CD4-positive, alpha-beta memory T cell (primary cell): ENCODE results near the gene SCN8A. TPM values are rescaled to one million over a fixed set of nuclear protein-coding genes. Genes with fewer than 3 reads are reported as not detected.
"Not testable (repeated sequence)": the region's sequence is repeated elsewhere in the genome, so short reads cannot be mapped to it uniquely, and the experiment has no call there.

ENCODE experiments used
- CTCF ChIA-PET: fragments of 350-600 bp; sonication (Branson Sonifier 250); formaldehyde crosslinking; loops from one replicate; lab custom pipeline; 2021; ENCODE audit warnings: inconsistent platforms; ENCODE audit not compliant: partially characterized antibody; lab: Charles Lee
- POLR2A ChIA-PET: fragments of 350-600 bp; sonication (Branson Sonifier 250); formaldehyde crosslinking; loops from one replicate; lab custom pipeline; 2021; ENCODE audit not compliant: partially characterized antibody; lab: Charles Lee
- DNase-seq, 5 donors: peaks; one replicate each; pipeline versions ENCODE4 v3.0.0 to v3.0.0-alpha.2; 2020 to 2022; ENCODE audit warnings: mixed read lengths in 1 of 5
- H3K27ac ChIP-seq: one replicate; pipeline ENCODE4 v1.7.0; 2013; ENCODE audit warnings: low read depth, low read length
- H3K27me3 ChIP-seq: 2 replicates; pipeline ENCODE4 v1.7.0; 2013; ENCODE audit warnings: mild to moderate bottlenecking, low read length, moderate library complexity; ENCODE audit not compliant: insufficient read depth
- H3K36me3 ChIP-seq: 2 replicates; pipeline ENCODE4 v1.7.0; 2013; ENCODE audit warnings: mild to moderate bottlenecking, low read length, moderate library complexity; ENCODE audit not compliant: insufficient read depth
- H3K4me1 ChIP-seq: 2 replicates; pipeline ENCODE4 v1.7.0; 2013; ENCODE audit warnings: mild to moderate bottlenecking, low read length, moderate library complexity; ENCODE audit not compliant: insufficient read depth
- H3K4me3 ChIP-seq, 2 donors: one replicate each; pipeline ENCODE4 v1.7.0; 2013; ENCODE audit warnings: low read length in 2 of 2, mild to moderate bottlenecking in 1 of 2
- H3K9me3 ChIP-seq, 2 donors: one replicate each; pipeline ENCODE4 v1.7.0; 2013; ENCODE audit warnings: low read length in 2 of 2, control low read depth in 1 of 2; ENCODE audit not compliant: control insufficient read depth in 1 of 2
- H3K27ac Mint-ChIP-seq, 7 donors: one replicate each; pipeline ENCODE4 v1.8.0; 2020 to 2021; ENCODE audit warnings: mixed read lengths in 7 of 7, mild to moderate bottlenecking in 6 of 7, inconsistent platforms in 3 of 7, moderate library complexity in 3 of 7
- H3K27me3 Mint-ChIP-seq, 2 donors: one replicate each; pipeline ENCODE4 v1.8.0; 2020 to 2021; ENCODE audit warnings: mixed read lengths in 2 of 2
- H3K36me3 Mint-ChIP-seq, 2 donors: one replicate each; pipeline ENCODE4 v1.8.0; 2020 to 2021; ENCODE audit warnings: mixed read lengths in 2 of 2, inconsistent platforms in 1 of 2, mild to moderate bottlenecking in 1 of 2
- H3K4me1 Mint-ChIP-seq, 4 donors: one replicate each; pipeline ENCODE4 v1.8.0; 2020 to 2021; ENCODE audit warnings: mixed read lengths in 4 of 4, mild to moderate bottlenecking in 1 of 4
- H3K4me3 Mint-ChIP-seq, 8 donors: one replicate each; pipeline ENCODE4 v1.8.0; 2020 to 2021; ENCODE audit warnings: mixed read lengths in 8 of 8, mild to moderate bottlenecking in 7 of 8, moderate library complexity in 6 of 8, inconsistent platforms in 3 of 8
- H3K9me3 Mint-ChIP-seq, 8 donors: one replicate each; pipeline ENCODE4 v1.8.0; 2020 to 2021; ENCODE audit warnings: mixed read lengths in 8 of 8, mild to moderate bottlenecking in 5 of 8, inconsistent platforms in 3 of 8, moderate library complexity in 1 of 8
- intact Hi-C: fragments of 100-400 bp; cut with micrococcal nuclease; formaldehyde crosslinking; loops from one replicate; pipeline ENCODE4 v1.15.1; 2023
- polyA plus RNA-seq, 2 donors: library from polyadenylated mRNA; unstranded; fragments of 300-500 nt; fragmentation: Illumina TruSeq; gene quantifications; one replicate each; pipeline ENCODE4 v1.2.3, GENCODE V29; 2021
- total RNA-seq, 2 experiments: library from RNA; stranded (reverse); gene quantifications; one replicate each; pipeline ENCODE4 v1.2.3, GENCODE V29; 2021

Gene SCN8A
- total and polyA plus RNA-seq, 4 experiments from 2014 or later: 0.04 to 1.00 (median 0.24) TPM

- no peaks in the 10 kb centered on the region for H3K4me1 Mint-ChIP-seq
- peaks cover 18 to 22% of the 10 kb centered on the region in 2 donors for H3K27me3 Mint-ChIP-seq
- intact Hi-C loops: no loop called here
- H3K36me3 Mint-ChIP-seq: no peaks in the 10 kb centered on the region
- H3K27ac Mint-ChIP-seq: no peak overlapping the region
- POLR2A ChIA-PET: no interaction called here
- H3K4me3 Mint-ChIP-seq: no peak overlapping the region
- Histone ChIP-seq H3K4me3 (no peak overlapping the region), H3K27me3 (no peaks in the 10 kb centered on the region), H3K27ac (no peak overlapping the region), H3K4me1 (no peaks in the 10 kb centered on the region), H3K36me3 (no peaks in the 10 kb centered on the region), H3K9me3 (no peaks in the 10 kb centered on the region)
- CTCF ChIA-PET: no interaction called here
- no peaks in the 10 kb centered on the region for H3K9me3 Mint-ChIP-seq
- no peak for DNase-seq
Observed at GRCh38 chr12:51600721-51601120, 9.7 kb downstream of the SCN8A start.

- intact Hi-C loops: no loop called here
- POLR2A ChIA-PET: no interaction called here
- no peak overlapping the region for H3K27ac ChIP-seq
Observed at GRCh38 chr12:51601241-51601640, 10.2 kb downstream of the SCN8A start.

GRCh38 chr12:51605896-51606295 is 14.9 kb downstream of the SCN8A start:
- peaks cover 11 to 13% of the 10 kb centered on the region in 2 donors for H3K27me3 Mint-ChIP-seq
- CTCF ChIA-PET, H3K4me3 Mint-ChIP-seq: not testable (repeated sequence)

More at GRCh38 chr12:51601241-51601640, 10.2 kb downstream of the SCN8A start:
- no peaks in the 10 kb centered on the region for H3K9me3 Mint-ChIP-seq
- H3K4me3 Mint-ChIP-seq: no peak overlapping the region
- CTCF ChIA-PET: no interaction called here
- peaks cover 16 to 19% of the 10 kb centered on the region in 2 donors for H3K27me3 Mint-ChIP-seq
- H3K4me3 ChIP-seq: no peak overlapping the region
- no peaks in the 10 kb centered on the region for H3K27me3 ChIP-seq
- no peaks in the 10 kb centered on the region for H3K9me3 ChIP-seq
- H3K27ac Mint-ChIP-seq: no peak overlapping the region
- H3K4me1 ChIP-seq: no peaks in the 10 kb centered on the region
- no peaks in the 10 kb centered on the region for H3K4me1 Mint-ChIP-seq
- no peaks in the 10 kb centered on the region for H3K36me3 Mint-ChIP-seq
- no peaks in the 10 kb centered on the region for H3K36me3 ChIP-seq
- no peak for DNase-seq

GRCh38 chr12:51607197-51607596 is 16.2 kb downstream of the SCN8A start:
- intact Hi-C loops, H3K4me3 ChIP-seq, H3K27me3 ChIP-seq, POLR2A ChIA-PET, CTCF ChIA-PET, DNase-seq, H3K27ac ChIP-seq, H3K36me3 ChIP-seq, H3K4me3 Mint-ChIP-seq, H3K4me1 ChIP-seq, H3K36me3 Mint-ChIP-seq, H3K4me1 Mint-ChIP-seq, H3K9me3 ChIP-seq, H3K27ac Mint-ChIP-seq, H3K9me3 Mint-ChIP-seq: not testable (repeated sequence)
- H3K27me3 Mint-ChIP-seq: peaks cover 11 to 16% of the 10 kb centered on the region in 2 donors

More at GRCh38 chr12:51605896-51606295, 14.9 kb downstream of the SCN8A start:
- H3K9me3 ChIP-seq, H3K27ac ChIP-seq, H3K27me3 ChIP-seq, H3K36me3 ChIP-seq, H3K4me1 ChIP-seq, intact Hi-C loops, POLR2A ChIA-PET, DNase-seq, H3K9me3 Mint-ChIP-seq, H3K4me3 ChIP-seq, H3K27ac Mint-ChIP-seq, H3K4me1 Mint-ChIP-seq, H3K36me3 Mint-ChIP-seq: not testable (repeated sequence)

DNA sequence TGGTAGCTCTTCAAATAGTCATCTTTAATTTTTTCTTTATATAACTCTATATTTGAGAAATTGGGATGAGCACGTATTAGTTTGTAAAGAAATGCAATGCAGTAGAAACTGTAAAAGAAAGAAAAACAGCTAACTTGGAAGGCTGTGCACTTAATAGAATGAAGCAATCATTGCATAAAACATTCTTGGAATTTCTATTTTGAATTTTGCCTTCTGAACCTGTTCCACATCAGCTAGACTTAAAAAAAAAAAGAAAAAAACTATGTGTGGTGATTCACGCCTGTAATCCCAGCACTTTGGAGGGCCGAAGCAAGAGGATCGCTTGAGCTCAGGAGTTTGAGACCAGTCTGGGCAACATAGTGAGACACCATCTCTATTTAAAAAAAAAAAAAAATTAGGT is 29.4 kb downstream of the SCN8A start:
- Mint-ChIP-seq H3K27me3 (peaks cover 7 to 8% of the 10 kb centered on the region in 2 donors), H3K27ac (no peak overlapping the region), H3K4me3 (no peak overlapping the region), H3K4me1 (no peaks in the 10 kb centered on the region), H3K36me3 (peaks cover 0 to 4% of the 10 kb centered on the region in 2 donors), H3K9me3 (peaks cover 2 to 16% (median 8%) of the 10 kb centered on the region in 8 donors)
- POLR2A ChIA-PET: no interaction called here
- Histone ChIP-seq H3K27me3 (no peaks in the 10 kb centered on the region), H3K27ac (no peak overlapping the region), H3K9me3 (no peaks in the 10 kb centered on the region), H3K36me3 (no peaks in the 10 kb centered on the region), H3K4me3 (no peak overlapping the region), H3K4me1 (no peaks in the 10 kb centered on the region)
- CTCF ChIA-PET: no interaction called here
- DNase-seq: no peak
- intact Hi-C loops: no loop called here

DNA sequence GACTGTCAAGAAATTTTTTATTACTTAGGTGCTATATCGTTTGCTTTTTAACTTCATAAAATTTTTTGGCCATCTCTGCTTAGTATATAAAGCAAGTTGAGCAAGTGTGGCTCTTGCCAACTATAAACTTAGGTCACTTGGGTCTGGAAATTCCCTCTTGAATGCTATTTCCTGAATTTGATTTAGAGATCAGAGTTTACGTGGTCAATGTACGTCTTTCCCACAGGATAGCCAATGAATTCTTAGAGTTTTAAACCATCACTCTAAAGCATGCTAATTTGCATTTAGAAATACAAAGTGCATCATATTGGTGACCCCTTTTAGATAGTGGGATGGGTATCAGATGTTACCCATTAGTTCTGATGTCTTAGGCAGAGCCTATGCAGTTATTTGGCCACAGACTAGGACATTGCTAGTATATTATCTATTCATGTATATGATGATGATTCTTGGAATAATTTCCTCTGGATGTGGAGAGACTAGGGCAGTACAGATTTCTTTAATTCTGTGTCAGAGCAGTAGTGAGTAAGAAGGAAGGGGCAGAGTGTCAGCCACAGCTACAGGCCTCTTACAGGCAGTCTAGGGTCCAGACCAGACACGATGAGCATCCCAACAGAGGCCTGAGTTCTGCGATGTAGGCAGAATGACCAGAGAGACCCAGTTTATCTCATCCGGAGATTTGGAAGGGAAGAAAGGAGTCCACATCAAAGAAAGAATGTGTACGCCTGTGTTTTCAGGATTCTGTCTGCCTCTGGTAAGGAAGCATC is 30.3 kb downstream of the SCN8A start:
- Mint-ChIP-seq H3K4me1 (no peaks in the 10 kb centered on the region), H3K9me3 (peaks cover 2 to 16% (median 8%) of the 10 kb centered on the region in 8 donors), H3K27me3 (peaks cover 13% of the 10 kb centered on the region in 2 donors), H3K36me3 (peaks cover 0 to 4% of the 10 kb centered on the region in 2 donors), H3K4me3 (no peak overlapping the region), H3K27ac (no peak overlapping the region)
- no peak overlapping the region for H3K27ac ChIP-seq
- no peaks in the 10 kb centered on the region for H3K4me1 ChIP-seq
- POLR2A ChIA-PET: no interaction called here
- CTCF ChIA-PET: no interaction called here
- no peaks in the 10 kb centered on the region for H3K9me3 ChIP-seq
- DNase-seq: no peak
- intact Hi-C loops: no loop called here
- no peak overlapping the region for H3K4me3 ChIP-seq
- H3K27me3 ChIP-seq: no peaks in the 10 kb centered on the region
- H3K36me3 ChIP-seq: no peaks in the 10 kb centered on the region

DNA sequence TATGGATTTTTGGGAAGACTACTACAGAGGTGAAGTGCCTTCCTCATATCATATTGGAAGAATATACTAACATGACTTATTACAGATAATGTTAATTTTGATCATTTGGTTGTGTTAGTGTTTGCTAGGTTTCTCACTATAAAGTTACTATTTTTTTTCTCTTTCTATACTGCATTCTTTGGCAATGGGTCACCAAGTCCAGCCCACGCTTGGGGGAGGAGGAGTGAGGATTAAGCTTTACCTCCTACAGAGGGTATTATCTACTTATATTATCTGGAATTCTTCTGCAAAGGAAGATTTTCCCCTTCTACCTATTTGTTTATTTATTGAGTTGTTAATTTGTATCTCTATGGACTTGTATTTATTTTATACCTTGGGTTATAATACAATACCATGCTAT is 31.5 kb downstream of the SCN8A start:
- intact Hi-C loops: no loop called here
- Histone ChIP-seq H3K36me3 (no peaks in the 10 kb centered on the region), H3K9me3 (no peaks in the 10 kb centered on the region), H3K27me3 (no peaks in the 10 kb centered on the region), H3K4me1 (no peaks in the 10 kb centered on the region), H3K4me3 (no peak overlapping the region), H3K27ac (no peak overlapping the region)
- H3K27me3 Mint-ChIP-seq: peaks cover 12 to 15% of the 10 kb centered on the region in 2 donors
- CTCF ChIA-PET: no interaction called here
- POLR2A ChIA-PET: no interaction called here
- H3K36me3 Mint-ChIP-seq: no peaks in the 10 kb centered on the region
- DNase-seq: no peak
- no peak overlapping the region for H3K27ac Mint-ChIP-seq
- no peak overlapping the region for H3K4me3 Mint-ChIP-seq
- peaks cover 0 to 9% (median 3%) of the 10 kb centered on the region in 8 donors for H3K9me3 Mint-ChIP-seq
- no peaks in the 10 kb centered on the region for H3K4me1 Mint-ChIP-seq
